Measurements from ENCODE around the gene SIX6.

The SIX6 gene

DNA sequence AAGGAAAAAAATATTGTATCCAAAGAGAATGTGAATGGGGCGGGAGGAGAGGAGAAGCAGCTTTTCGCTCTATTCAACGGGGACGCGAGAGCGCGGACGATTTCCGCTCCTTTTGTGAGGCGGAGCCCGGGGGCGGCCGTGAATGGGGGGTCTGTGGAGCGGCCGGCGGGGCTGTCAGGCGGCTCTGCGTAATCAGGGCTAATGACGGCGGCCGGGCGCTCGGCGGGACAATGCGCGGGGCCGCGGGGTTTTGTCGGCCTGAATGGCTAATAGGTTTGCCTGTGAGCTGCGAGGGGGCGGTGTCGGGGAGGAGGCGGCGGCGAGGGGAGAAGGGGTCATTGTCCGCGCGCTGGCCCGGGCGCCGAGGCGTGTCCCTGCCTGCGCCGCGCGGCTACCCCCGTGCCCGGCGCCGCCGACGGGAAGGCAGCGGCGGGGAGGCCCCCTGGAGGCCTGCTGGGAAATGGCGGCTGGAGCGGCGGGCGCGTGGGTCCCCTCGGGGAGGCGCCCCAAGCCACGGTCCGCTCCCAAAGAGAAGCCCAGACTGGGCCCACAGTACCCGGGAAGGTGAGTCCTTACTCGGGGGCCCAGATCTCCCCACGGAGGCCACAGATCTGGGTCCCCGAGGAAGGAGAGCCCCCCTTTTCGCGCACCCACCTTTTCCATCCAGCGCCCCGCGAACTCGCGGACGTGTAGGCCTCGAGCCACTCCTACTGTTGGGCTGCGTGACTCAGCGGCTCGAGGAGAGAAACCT lies 6.0 kb downstream of the SIX6 start:
- DNase-seq: no peak

GRCh38 chr14:60515511-60516289 lies 6.8 kb downstream of the SIX6 start:
- DNase-seq: no peak

- DNase-seq: no peak
Measured at GRCh38 chr14:60532442-60532841, 23.5 kb downstream of the SIX6 start.

- DNase-seq: no peak
Measured at GRCh38 chr14:60537663-60538062, 28.7 kb downstream of the SIX6 start.

GRCh38 chr14:60544659-60545058 lies 35.7 kb downstream of the SIX6 start:
- DNase-seq: no peak

DNA sequence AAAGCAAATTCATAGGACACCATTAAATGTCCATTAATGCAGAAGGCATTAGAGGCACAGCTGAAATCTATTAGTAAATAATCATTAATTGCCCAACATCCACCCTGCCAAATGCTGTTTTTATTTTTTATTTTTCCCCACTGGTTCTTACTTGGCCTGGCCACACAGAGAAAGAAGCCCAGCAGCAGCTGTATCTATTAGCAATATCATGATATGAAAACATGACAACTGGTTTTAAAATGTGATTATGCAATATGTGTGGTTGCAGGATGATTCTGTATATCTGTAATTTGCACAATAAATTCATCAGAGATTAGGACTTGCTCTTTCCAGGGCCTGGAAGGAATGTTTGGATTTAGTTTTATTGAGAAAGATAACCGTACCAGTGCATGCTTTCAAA lies 44.9 kb downstream of the SIX6 start:
- DNase-seq: no peak

DNA sequence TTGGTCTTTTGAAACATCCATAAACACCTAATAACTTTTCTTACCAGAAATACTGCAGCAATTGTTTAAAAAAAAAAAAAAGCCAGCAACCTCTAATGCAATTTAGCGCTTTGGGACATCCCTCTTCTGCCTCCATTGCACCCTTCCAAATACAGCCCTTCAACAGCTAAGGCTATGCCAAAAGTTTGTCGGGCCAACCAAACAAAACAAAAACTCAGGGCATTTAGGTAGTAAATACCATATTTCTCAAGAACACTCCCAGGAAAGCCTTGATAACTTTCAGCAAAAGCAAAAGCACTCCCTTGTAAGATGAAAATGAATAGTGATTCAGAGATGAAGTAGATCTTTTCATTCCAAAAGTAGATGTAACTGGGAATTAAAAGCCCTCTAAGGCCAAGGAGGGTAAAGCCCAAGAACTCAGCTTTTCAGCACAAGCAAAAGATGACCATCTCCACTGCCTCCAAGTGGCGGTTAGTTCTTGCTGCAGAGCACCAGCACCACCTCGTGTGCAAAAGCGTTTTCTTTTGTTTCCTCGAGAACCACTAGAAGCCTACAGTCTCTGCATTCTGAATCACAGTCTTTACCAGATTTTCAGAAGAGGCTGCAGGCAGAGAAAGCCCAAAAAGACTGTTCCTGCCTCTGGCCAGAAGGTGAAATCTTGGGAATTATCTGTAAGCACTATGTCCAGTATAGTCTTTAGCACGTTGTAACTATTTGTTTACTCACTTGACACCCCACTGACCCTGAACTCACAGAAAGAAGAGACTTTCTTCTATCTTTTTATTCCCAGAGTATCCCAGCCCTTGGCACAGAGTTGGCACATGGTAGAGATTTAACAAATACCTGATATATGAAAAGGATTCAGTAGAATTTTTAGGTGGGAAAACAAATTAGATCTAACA lies 53.1 kb downstream of the SIX6 start:
- no peak for DNase-seq
